SK-N-SH (cell line): ENCODE data around the gene SRBD1.

ENCODE experiments used
- POLR2AphosphoS5 ChIP-seq: IDR thresholded peaks from 2 replicates; pipeline ENCODE4 v1.6.1; 2012; ENCODE audit warnings: low read depth, low read length
- RAD21 ChIP-seq: IDR thresholded peaks from 2 replicates; pipeline ENCODE4 v1.6.1; 2012; ENCODE audit warnings: mild to moderate bottlenecking, low read length
- TAF1 ChIP-seq: IDR thresholded peaks from 2 replicates; pipeline ENCODE4 v1.6.1; 2012; ENCODE audit warnings: low read depth, mild to moderate bottlenecking, low read length, moderate library complexity, borderline replicate concordance
- TF ChIP-seq, protein P1 (sequence below): fragments of 200-600 bp; sonication (generic); IDR thresholded peaks from 2 replicates; pipeline ENCODE4 v1.6.1; 2017; ENCODE audit warnings: antibody characterized with exemption, mild to moderate bottlenecking, moderate library complexity
- TF ChIP-seq, protein P2 (sequence below): IDR thresholded peaks from 2 replicates; pipeline ENCODE4 v1.6.1; 2012; ENCODE audit warnings: mild to moderate bottlenecking, low read depth, low read length, moderate library complexity

DNA sequence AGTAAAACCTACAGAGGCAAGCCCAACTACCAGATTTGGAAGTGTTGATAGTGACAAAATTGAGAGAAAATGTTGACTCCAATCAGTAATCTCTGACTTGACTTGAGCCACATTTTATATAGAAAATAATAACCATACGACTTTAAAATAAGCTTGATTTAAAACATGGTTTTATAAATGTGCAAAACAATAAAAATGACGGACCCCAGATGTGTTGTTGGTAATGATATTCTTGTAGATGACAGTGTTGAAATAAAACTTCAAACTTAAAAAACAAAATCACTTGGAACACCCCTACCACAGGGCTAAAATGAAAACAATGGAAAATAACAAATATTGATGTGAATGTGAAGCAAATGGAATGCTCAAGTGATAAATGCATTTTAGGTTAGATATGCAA is 188.1 kb downstream of the SRBD1 start:
- TF ChIP-seq, protein P1, sequence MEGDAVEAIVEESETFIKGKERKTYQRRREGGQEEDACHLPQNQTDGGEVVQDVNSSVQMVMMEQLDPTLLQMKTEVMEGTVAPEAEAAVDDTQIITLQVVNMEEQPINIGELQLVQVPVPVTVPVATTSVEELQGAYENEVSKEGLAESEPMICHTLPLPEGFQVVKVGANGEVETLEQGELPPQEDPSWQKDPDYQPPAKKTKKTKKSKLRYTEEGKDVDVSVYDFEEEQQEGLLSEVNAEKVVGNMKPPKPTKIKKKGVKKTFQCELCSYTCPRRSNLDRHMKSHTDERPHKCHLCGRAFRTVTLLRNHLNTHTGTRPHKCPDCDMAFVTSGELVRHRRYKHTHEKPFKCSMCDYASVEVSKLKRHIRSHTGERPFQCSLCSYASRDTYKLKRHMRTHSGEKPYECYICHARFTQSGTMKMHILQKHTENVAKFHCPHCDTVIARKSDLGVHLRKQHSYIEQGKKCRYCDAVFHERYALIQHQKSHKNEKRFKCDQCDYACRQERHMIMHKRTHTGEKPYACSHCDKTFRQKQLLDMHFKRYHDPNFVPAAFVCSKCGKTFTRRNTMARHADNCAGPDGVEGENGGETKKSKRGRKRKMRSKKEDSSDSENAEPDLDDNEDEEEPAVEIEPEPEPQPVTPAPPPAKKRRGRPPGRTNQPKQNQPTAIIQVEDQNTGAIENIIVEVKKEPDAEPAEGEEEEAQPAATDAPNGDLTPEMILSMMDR = no peak
- no peak for TF ChIP-seq POLR2AphosphoS5
- TF ChIP-seq, protein P2, sequence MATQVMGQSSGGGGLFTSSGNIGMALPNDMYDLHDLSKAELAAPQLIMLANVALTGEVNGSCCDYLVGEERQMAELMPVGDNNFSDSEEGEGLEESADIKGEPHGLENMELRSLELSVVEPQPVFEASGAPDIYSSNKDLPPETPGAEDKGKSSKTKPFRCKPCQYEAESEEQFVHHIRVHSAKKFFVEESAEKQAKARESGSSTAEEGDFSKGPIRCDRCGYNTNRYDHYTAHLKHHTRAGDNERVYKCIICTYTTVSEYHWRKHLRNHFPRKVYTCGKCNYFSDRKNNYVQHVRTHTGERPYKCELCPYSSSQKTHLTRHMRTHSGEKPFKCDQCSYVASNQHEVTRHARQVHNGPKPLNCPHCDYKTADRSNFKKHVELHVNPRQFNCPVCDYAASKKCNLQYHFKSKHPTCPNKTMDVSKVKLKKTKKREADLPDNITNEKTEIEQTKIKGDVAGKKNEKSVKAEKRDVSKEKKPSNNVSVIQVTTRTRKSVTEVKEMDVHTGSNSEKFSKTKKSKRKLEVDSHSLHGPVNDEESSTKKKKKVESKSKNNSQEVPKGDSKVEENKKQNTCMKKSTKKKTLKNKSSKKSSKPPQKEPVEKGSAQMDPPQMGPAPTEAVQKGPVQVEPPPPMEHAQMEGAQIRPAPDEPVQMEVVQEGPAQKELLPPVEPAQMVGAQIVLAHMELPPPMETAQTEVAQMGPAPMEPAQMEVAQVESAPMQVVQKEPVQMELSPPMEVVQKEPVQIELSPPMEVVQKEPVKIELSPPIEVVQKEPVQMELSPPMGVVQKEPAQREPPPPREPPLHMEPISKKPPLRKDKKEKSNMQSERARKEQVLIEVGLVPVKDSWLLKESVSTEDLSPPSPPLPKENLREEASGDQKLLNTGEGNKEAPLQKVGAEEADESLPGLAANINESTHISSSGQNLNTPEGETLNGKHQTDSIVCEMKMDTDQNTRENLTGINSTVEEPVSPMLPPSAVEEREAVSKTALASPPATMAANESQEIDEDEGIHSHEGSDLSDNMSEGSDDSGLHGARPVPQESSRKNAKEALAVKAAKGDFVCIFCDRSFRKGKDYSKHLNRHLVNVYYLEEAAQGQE = no peak
- TF ChIP-seq TAF1 = no peak
- no peak for TF ChIP-seq RAD21
